Parathyroid adenoma (tissue), 2 donors: ENCODE measurements around the gene EME2.

Experiments
- H2AFZ ChIP-seq: fragments of 300-600 bp; sonication (generic); one replicate; pipeline ENCODE4 v1.7.0; 2017; ENCODE audit warnings: antibody characterized with exemption, mild to moderate bottlenecking
- H3K27ac ChIP-seq: fragments of 300-600 bp; sonication (generic); one replicate; pipeline ENCODE4 v1.7.0; 2017
- H3K27me3 ChIP-seq: fragments of 300-600 bp; sonication (generic); one replicate; pipeline ENCODE4 v1.7.0; 2017; ENCODE audit warnings: low read length; ENCODE audit not compliant: control insufficient read depth, insufficient read depth
- H3K36me3 ChIP-seq: fragments of 300-600 bp; sonication (generic); one replicate; pipeline ENCODE4 v1.7.0; 2017; ENCODE audit warnings: low read length; ENCODE audit not compliant: control insufficient read depth, insufficient read depth
- H3K4me1 ChIP-seq: fragments of 300-600 bp; sonication (generic); one replicate; pipeline ENCODE4 v1.7.0; 2017; ENCODE audit warnings: control low read depth
- H3K4me2 ChIP-seq: fragments of 300-600 bp; sonication (generic); one replicate; pipeline ENCODE4 v1.7.0; 2017; ENCODE audit warnings: low read length
- H3K4me3 ChIP-seq: fragments of 300-600 bp; sonication (generic); one replicate; pipeline ENCODE4 v1.7.0; 2017; ENCODE audit warnings: low read depth, low read length
- H3K79me2 ChIP-seq: fragments of 300-600 bp; sonication (generic); one replicate; pipeline ENCODE4 v1.7.0; 2017; ENCODE audit warnings: control low read depth
- H3K9ac ChIP-seq: fragments of 300-600 bp; sonication (generic); one replicate; pipeline ENCODE4 v1.7.0; 2017; ENCODE audit warnings: mild to moderate bottlenecking
- H3K9me3 ChIP-seq: fragments of 300-600 bp; sonication (generic); one replicate; pipeline ENCODE4 v1.7.0; 2017; ENCODE audit warnings: low read length; ENCODE audit not compliant: control insufficient read depth
- CTCF ChIP-seq: fragments of 300-600 bp; sonication (generic); IDR thresholded peaks from one replicate; pipeline ENCODE4 v1.7.0; 2017; ENCODE audit warnings: antibody characterized with exemption, mild to moderate bottlenecking
- donor health status: primary hyperparathyroidism.

Gene EME2

GRCh38 chr16:1761751-1762150, 10.9 kb upstream of the EME2 start:
- no peak overlapping the region for H3K4me3 ChIP-seq
- H3K4me1 ChIP-seq = no peaks in the 10 kb centered on the region
- no peaks in the 10 kb centered on the region for H3K9me3 ChIP-seq
- no peak for TF ChIP-seq CTCF
- H3K4me2 ChIP-seq = no peak overlapping the region
- H3K27ac ChIP-seq = no peak overlapping the region
- H2AFZ ChIP-seq = no peak overlapping the region
- H3K36me3 ChIP-seq = no peaks in the 10 kb centered on the region
- H3K79me2 ChIP-seq = no peaks in the 10 kb centered on the region
- H3K27me3 ChIP-seq = no peaks in the 10 kb centered on the region
- H3K9ac ChIP-seq = no peak overlapping the region

- no peaks in the 10 kb centered on the region for H3K4me1 ChIP-seq
- H3K9me3 ChIP-seq = no peaks in the 10 kb centered on the region
- no peak overlapping the region for H3K27ac ChIP-seq
- no peak for TF ChIP-seq CTCF
- no peak overlapping the region for H3K4me2 ChIP-seq
- H3K36me3 ChIP-seq = no peaks in the 10 kb centered on the region
- H2AFZ ChIP-seq = no peak overlapping the region
- H3K9ac ChIP-seq = no peak overlapping the region
- no peak overlapping the region for H3K4me3 ChIP-seq
- H3K27me3 ChIP-seq = no peaks in the 10 kb centered on the region
- H3K79me2 ChIP-seq = no peaks in the 10 kb centered on the region
These were observed 10.3 kb upstream of the EME2 start for GRCh38 chr16:1762196-1762878.

GRCh38 chr16:1762879-1763520, 9.6 kb upstream of the EME2 start:
- no peak overlapping the region for H3K27ac ChIP-seq
- H3K9ac ChIP-seq = no peak overlapping the region
- no peaks in the 10 kb centered on the region for H3K27me3 ChIP-seq
- no peak overlapping the region for H3K4me3 ChIP-seq
- no peaks in the 10 kb centered on the region for H3K9me3 ChIP-seq
- TF ChIP-seq CTCF = no peak
- H2AFZ ChIP-seq = no peak overlapping the region
- no peak overlapping the region for H3K4me2 ChIP-seq
- no peaks in the 10 kb centered on the region for H3K36me3 ChIP-seq
- no peaks in the 10 kb centered on the region for H3K4me1 ChIP-seq
- no peaks in the 10 kb centered on the region for H3K79me2 ChIP-seq

GRCh38 chr16:1763521-1764511, 8.8 kb upstream of the EME2 start:
- Histone ChIP-seq H3K79me2 (no peaks in the 10 kb centered on the region), H3K4me2 (no peak overlapping the region), H3K9me3 (no peaks in the 10 kb centered on the region), H3K36me3 (no peaks in the 10 kb centered on the region), H3K4me1 (no peaks in the 10 kb centered on the region), H3K4me3 (no peak overlapping the region), H3K9ac (no peak overlapping the region), H3K27ac (no peak overlapping the region), H2AFZ (no peak overlapping the region), H3K27me3 (no peaks in the 10 kb centered on the region)
- no peak for TF ChIP-seq CTCF
